Psoas muscle (tissue), 8 donors: ENCODE results near the gene EGFL6. TPM values are rescaled to one million over a fixed set of nuclear protein-coding genes. Genes with fewer than 3 reads are reported as not detected.

Source experiments
- ATAC-seq, 4 donors: fragments of 200-7000 bp; cut with Tn5 transposase; one replicate each; pipeline ENCODE4 v1.9.1; 2020; ENCODE audit warnings: moderate library complexity in 3 of 4, mild to moderate bottlenecking in 2 of 4
- DNase-seq, 2 donors: peaks; one replicate each; pipeline ENCODE4 v3.0.0-alpha.2; 2020
- H3K27ac ChIP-seq: fragments of 200-600 bp; one replicate; pipeline ENCODE4 v1.8.0; 2022
- H3K27me3 ChIP-seq, 3 donors: fragments of 200-600 bp in 1 of 3; one replicate each; pipeline versions ENCODE4 v1.6.1 to v1.8.0; 2013 to 2022; ENCODE audit warnings: low read length in 2 of 3, mild to moderate bottlenecking in 2 of 3, moderate library complexity in 1 of 3; ENCODE audit not compliant: insufficient read depth in 3 of 3
- H3K36me3 ChIP-seq, 2 donors: fragments of 200-600 bp in 1 of 2; one replicate each; pipeline versions ENCODE4 v1.6.1 to v1.8.0; 2013 to 2022; ENCODE audit warnings: low read depth in 1 of 2, mild to moderate bottlenecking in 1 of 2, moderate library complexity in 1 of 2; ENCODE audit not compliant: insufficient read depth in 1 of 2
- H3K4me1 ChIP-seq: fragments of 200-600 bp; one replicate; pipeline ENCODE4 v1.8.0; 2022
- H3K4me3 ChIP-seq: fragments of 200-600 bp; one replicate; pipeline ENCODE4 v1.8.0; 2022; ENCODE audit warnings: mild to moderate bottlenecking
- H3K9me3 ChIP-seq: fragments of 200-600 bp; one replicate; pipeline ENCODE4 v1.8.0; 2022
- CTCF ChIP-seq: fragments of 200-600 bp; IDR thresholded peaks from one replicate; pipeline ENCODE4 v1.8.0; 2022; ENCODE audit warnings: antibody characterized with exemption
- WGBS, 3 donors: extraction: QIAGEN DNeasy Blood & Tissue Kit; methylation state at CpG; one replicate each; pipeline versions ENCODE4 v1.1.6 to v1.1.7; 2013; 5-methylcytosine and 5-hydroxymethylcytosine counted together
- intact Hi-C, 2 donors: fragments of 100-400 bp; cut with DNase I; formaldehyde crosslinking; loops; one replicate each; pipeline versions ENCODE4 v1.11.0 to v1.14.2; 2022
- long read RNA-seq, 2 donors: library from polyadenylated mRNA; unstranded; transcript quantifications; one replicate each; pipeline ENCODE4 v2.0.0, GENCODE V29; 2021
- polyA plus RNA-seq, 3 donors: library from polyadenylated mRNA; stranded (reverse); fragments of 200-250 nt; gene quantifications; one replicate each; pipeline ENCODE4 v1.2.3, GENCODE V29; 2013
- total RNA-seq, 4 donors: library from RNA; stranded (reverse); fragmentation: NEBNext Ultra II Directional in 2 of 4; extraction: Animal tissue kit (Norgen Biotek cat#: 25700) in 2 of 4; gene quantifications; one replicate each; pipeline versions ENCODE4 v1.2.1 to v1.2.4, GENCODE V29; 2021 to 2023
- donor health status: healthy with polysubstance abuse.
- donor health status: DM: no; HTN: no; CAD: no; lungs with moderate emphysema.
- donor health status: Bipolar disorder and iron deficiency.
- donor health status: healthy.
- donor health status: DM: yes; HTN: yes; CAD: no.
- donor health status: DM: no; HTN: no; CAD: no.
- donor health status: DM: no; HTN: no; CAD: no.
- donor health status: DM: yes; HTN: yes; CAD: no.

The EGFL6 gene
- under 1 TPM in 1 of 4 donors, not detected in 3; 0.17 TPM for total RNA-seq
- polyA plus RNA-seq: not detected
- long read RNA-seq, donor 1: 0 reads
- long read RNA-seq, donor 2: 0 reads

- 1 to 12% (median 3%) methylated on average over 21 to 56 of the region's 57 CpGs for WGBS, 3 donors
- no peaks in the 10 kb centered on the region for H3K9me3 ChIP-seq
- H3K36me3 ChIP-seq: no peaks in the 10 kb centered on the region
- peaks cover 0 to 77% (median 0%) of the 10 kb centered on the region in 3 donors for H3K27me3 ChIP-seq
- no peak for TF ChIP-seq CTCF
- DNase-seq (no peak), ATAC-seq (no peak)
- no peak within 1 kb of the TSS for H3K4me3 ChIP-seq
- H3K4me1 ChIP-seq: no peaks in the 10 kb centered on the region
- intact Hi-C loops: no loop called here
- no peak within 1 kb of the TSS for H3K27ac ChIP-seq
These were observed at the start of gene EGFL6 for GRCh38 chrX:13569479-13570260. TSS of gene EGFL6 (plus strand) at chrX:13569601. CDS start at chrX:13569862, 261 bp downstream.

- no peaks in the 10 kb centered on the region for H3K9me3 ChIP-seq
- H3K4me3 ChIP-seq: no peak overlapping the region
- H3K27me3 ChIP-seq: peaks cover 0 to 12% (median 0%) of the 10 kb centered on the region in 3 donors
- no peaks in the 10 kb centered on the region for H3K36me3 ChIP-seq
- DNase-seq: no peak
- no peaks in the 10 kb centered on the region for H3K4me1 ChIP-seq
- no peak for TF ChIP-seq CTCF
- no peak overlapping the region for H3K27ac ChIP-seq
- intact Hi-C loops: no loop called here
- WGBS, 3 donors: 50 to 74% (median 58%) methylated on average over 2 of the region's 2 CpGs
- no peak for ATAC-seq
These were observed 49.0 kb upstream of the EGFL6 start for GRCh38 chrX:13520351-13520750.

GRCh38 chrX:13520936-13521335 is 48.5 kb upstream of the EGFL6 start:
- H3K9me3 ChIP-seq: no peaks in the 10 kb centered on the region
- H3K27me3 ChIP-seq: peaks cover 0 to 15% (median 0%) of the 10 kb centered on the region in 3 donors
- H3K4me3 ChIP-seq: no peak overlapping the region
- ATAC-seq: no peak
- TF ChIP-seq CTCF: no peak
- WGBS, 3 donors: 31 to 51% (median 47%) methylated on average over 2 of the region's 2 CpGs
- H3K4me1 ChIP-seq: no peaks in the 10 kb centered on the region
- DNase-seq: no peak
- intact Hi-C loops: no loop called here
- no peak overlapping the region for H3K27ac ChIP-seq
- no peaks in the 10 kb centered on the region for H3K36me3 ChIP-seq

- intact Hi-C loops: no loop called here
- Histone ChIP-seq H3K27ac (no peak overlapping the region), H3K4me1 (no peaks in the 10 kb centered on the region), H3K4me3 (no peak overlapping the region), H3K9me3 (no peaks in the 10 kb centered on the region), H3K36me3 (no peaks in the 10 kb centered on the region), H3K27me3 (peaks cover 0 to 15% (median 0%) of the 10 kb centered on the region in 3 donors)
- no peak for ATAC-seq
- 15 to 25% (median 18%) methylated on average over 1 of the region's 1 CpG for WGBS, 3 donors
- no peak for TF ChIP-seq CTCF
- DNase-seq: no peak
These were observed 46.6 kb upstream of the EGFL6 start for GRCh38 chrX:13522811-13523210.
